Stimulated activated CD4-positive, alpha-beta T cell treated with anti-CD3 and anti-CD28 coated beads, Interleukin-2, amount 100 ng/mL, for 24 hours (primary cell): ENCODE measurements around the gene MIPEP.

Experiments
- DNase-seq, 2 donors: peaks; one replicate each; pipeline ENCODE4 v3.0.0-alpha.2; 2020

Gene MIPEP

GRCh38 chr13:23805122-23805521 lies 84.1 kb downstream of the MIPEP start:
- no peak for DNase-seq

- no peak for DNase-seq
These were observed 85.0 kb downstream of the MIPEP start for GRCh38 chr13:23804166-23804565.

- DNase-seq, result no peak
These were observed 88.1 kb downstream of the MIPEP start for GRCh38 chr13:23801141-23801540.

- no peak for DNase-seq
These were observed 89.3 kb downstream of the MIPEP start for GRCh38 chr13:23799945-23800344.

GRCh38 chr13:23797276-23797903 lies 91.8 kb downstream of the MIPEP start:
- DNase-seq, result no peak

- DNase-seq, result no peak
These were observed 92.6 kb downstream of the MIPEP start for GRCh38 chr13:23796551-23796950.

- no peak for DNase-seq
These were observed 94.7 kb downstream of the MIPEP start for GRCh38 chr13:23794267-23795161.

GRCh38 chr13:23793711-23794110 lies 95.5 kb downstream of the MIPEP start:
- no peak for DNase-seq

- DNase-seq, result no peak
These were observed 96.5 kb downstream of the MIPEP start for GRCh38 chr13:23792680-23793079.

GRCh38 chr13:23790577-23791170 lies 98.5 kb downstream of the MIPEP start:
- no peak for DNase-seq

GRCh38 chr13:23789576-23790346 lies 99.4 kb downstream of the MIPEP start:
- no peak for DNase-seq

GRCh38 chr13:23788459-23788858 lies 100.7 kb downstream of the MIPEP start:
- no peak for DNase-seq

GRCh38 chr13:23787464-23787863 lies 101.7 kb downstream of the MIPEP start:
- DNase-seq, result no peak

- no peak for DNase-seq
These were observed 102.6 kb downstream of the MIPEP start for GRCh38 chr13:23786607-23787006.

GRCh38 chr13:23778879-23779278 lies 110.3 kb downstream of the MIPEP start:
- no peak for DNase-seq

- DNase-seq, result no peak
These were observed 111.1 kb downstream of the MIPEP start for GRCh38 chr13:23778002-23778652.

GRCh38 chr13:23777575-23777870 lies 111.7 kb downstream of the MIPEP start:
- no peak for DNase-seq

GRCh38 chr13:23776698-23777574 lies 112.3 kb downstream of the MIPEP start:
- DNase-seq, result no peak

- no peak for DNase-seq
These were observed 116.5 kb downstream of the MIPEP start for GRCh38 chr13:23772717-23773116.

GRCh38 chr13:23771956-23772355 lies 117.2 kb downstream of the MIPEP start:
- no peak for DNase-seq

- DNase-seq, result no peak
These were observed 117.6 kb downstream of the MIPEP start for GRCh38 chr13:23771552-23771951.

- no peak for DNase-seq
These were observed 118.2 kb downstream of the MIPEP start for GRCh38 chr13:23770973-23771372.
